NCI-H526 treated with DMSO at 0.1 percent for 48 hours (cell line): Measurements from ENCODE around the gene NKAPL.

Experiments
- DNase-seq: peaks from one replicate; lab custom pipeline; 2025; lab: John Stamatoyannopoulos, UW

The NKAPL gene

GRCh38 chr6:28258877-28259777 lies at the start of gene NKAPL:
NKAPL (plus strand) TSS chr6:28259297; CDS start chr6:28259372, 75 bp downstream.
- no peak for DNase-seq

- DNase-seq, result no peak
Observed at GRCh38 chr6:28209753-28210535, 49.2 kb upstream of the NKAPL start.

- DNase-seq, result no peak
Observed at GRCh38 chr6:28211840-28212509, 47.1 kb upstream of the NKAPL start.

- peak; percentile 65 for DNase-seq
Observed at GRCh38 chr6:28212510-28213212, 46.4 kb upstream of the NKAPL start.

- DNase-seq, result no peak
Observed at GRCh38 chr6:28213213-28213523, 45.9 kb upstream of the NKAPL start.

- DNase-seq, result peak; percentile 11
Observed at GRCh38 chr6:28215425-28215824, 43.7 kb upstream of the NKAPL start.

GRCh38 chr6:28217890-28218289 lies 41.2 kb upstream of the NKAPL start:
- no peak for DNase-seq

GRCh38 chr6:28218312-28219248 lies 40.5 kb upstream of the NKAPL start:
- peak; percentile 41 for DNase-seq

- peak; percentile 32 for DNase-seq
Observed at GRCh38 chr6:28220257-28221133, 38.6 kb upstream of the NKAPL start.

GRCh38 chr6:28224131-28225055 lies 34.7 kb upstream of the NKAPL start:
- DNase-seq, result no peak

- peak; percentile 81 for DNase-seq
Observed at GRCh38 chr6:28225056-28225834, 33.9 kb upstream of the NKAPL start, which contains the start of gene ZSCAN9. ZSCAN9 (plus strand) TSS chr6:28225275; CDS start chr6:28227085, 1,810 bp downstream.

- no peak for DNase-seq
Observed at GRCh38 chr6:28226460-28226859, 32.6 kb upstream of the NKAPL start.

GRCh38 chr6:28232785-28233184 lies 26.3 kb upstream of the NKAPL start:
- no peak for DNase-seq

- DNase-seq, result no peak
Observed at GRCh38 chr6:28235912-28236452, 23.1 kb upstream of the NKAPL start.

- DNase-seq, result no peak
Observed at GRCh38 chr6:28239636-28240035, 19.5 kb upstream of the NKAPL start.

- no peak for DNase-seq
Observed at GRCh38 chr6:28240471-28240870, 18.6 kb upstream of the NKAPL start.

GRCh38 chr6:28243946-28244345 lies 15.2 kb upstream of the NKAPL start:
- DNase-seq, result no peak
